Endothelial cell (in vitro differentiated cells): Measurements from ENCODE around the gene CACFD1. TPM values are rescaled to one million over a fixed set of nuclear protein-coding genes. Genes with fewer than 3 reads are reported as not detected.

Experiments
- DNase-seq: peaks from one replicate; pipeline ENCODE4 v3.0.0; 2021; ENCODE audit warnings: low spot score
- H3K27ac Mint-ChIP-seq: one replicate; pipeline ENCODE4 v1.8.0; 2021; ENCODE audit warnings: mixed read lengths, inconsistent platforms; ENCODE audit not compliant: unreplicated experiment
- H3K27me3 Mint-ChIP-seq: one replicate; pipeline ENCODE4 v1.8.0; 2021; ENCODE audit warnings: mild to moderate bottlenecking, moderate library complexity, mixed read lengths, inconsistent platforms; ENCODE audit not compliant: unreplicated experiment
- H3K36me3 Mint-ChIP-seq: one replicate; pipeline ENCODE4 v1.8.0; 2021; ENCODE audit warnings: mild to moderate bottlenecking, low read depth, mixed read lengths, inconsistent platforms; ENCODE audit not compliant: unreplicated experiment
- H3K4me1 Mint-ChIP-seq: one replicate; pipeline ENCODE4 v1.8.0; 2021; ENCODE audit warnings: mild to moderate bottlenecking, mixed read lengths, inconsistent platforms; ENCODE audit not compliant: unreplicated experiment
- H3K4me3 Mint-ChIP-seq: one replicate; pipeline ENCODE4 v1.8.0; 2021; ENCODE audit warnings: mild to moderate bottlenecking, mixed read lengths, inconsistent platforms; ENCODE audit not compliant: unreplicated experiment
- H3K9me3 Mint-ChIP-seq: one replicate; pipeline ENCODE4 v1.8.0; 2021; ENCODE audit warnings: mixed read lengths, inconsistent platforms; ENCODE audit not compliant: unreplicated experiment
- CTCF ChIP-seq: fragments of 200-600 bp; sonication (generic); IDR thresholded peaks from one replicate; pipeline ENCODE4 v1.5.0; 2021; ENCODE audit warnings: antibody characterized with exemption; ENCODE audit not compliant: unreplicated experiment
- total RNA-seq: library from RNA; stranded (reverse); fragmentation: NEBNext Ultra II Directional; extraction: Animal tissue kit (Norgen Biotek cat#: 25700); gene quantifications from one replicate; pipeline ENCODE4 v1.2.1, GENCODE V29; 2021; ENCODE audit not compliant: unreplicated experiment

CACFD1 gene
- total RNA-seq, 1 donor from 2014 or later = 34.3 TPM

- peaks cover 4% of the 10 kb centered on the region for H3K36me3 Mint-ChIP-seq
- DNase-seq = no peak
- H3K4me1 Mint-ChIP-seq = peaks cover 7% of the 10 kb centered on the region
- H3K9me3 Mint-ChIP-seq = no peaks in the 10 kb centered on the region
- TF ChIP-seq CTCF = no peak
- H3K27me3 Mint-ChIP-seq = peaks cover 8% of the 10 kb centered on the region
- no peak overlapping the region for H3K27ac Mint-ChIP-seq
- no peak overlapping the region for H3K4me3 Mint-ChIP-seq
Observed at GRCh38 chr9:133493845-133494540, 34.2 kb downstream of the CACFD1 start.

- H3K27ac Mint-ChIP-seq = no peak overlapping the region
- no peak for TF ChIP-seq CTCF
- no peaks in the 10 kb centered on the region for H3K36me3 Mint-ChIP-seq
- H3K4me3 Mint-ChIP-seq = no peak overlapping the region
- no peak for DNase-seq
- no peaks in the 10 kb centered on the region for H3K9me3 Mint-ChIP-seq
- peaks cover 8% of the 10 kb centered on the region for H3K27me3 Mint-ChIP-seq
- H3K4me1 Mint-ChIP-seq = peaks cover 4% of the 10 kb centered on the region
Observed at GRCh38 chr9:133494636-133495326, 35.0 kb downstream of the CACFD1 start.

GRCh38 chr9:133495327-133496293 is 35.8 kb downstream of the CACFD1 start:
- H3K27ac Mint-ChIP-seq = no peak overlapping the region
- TF ChIP-seq CTCF = no peak
- H3K4me3 Mint-ChIP-seq = no peak overlapping the region
- peaks cover 4% of the 10 kb centered on the region for H3K4me1 Mint-ChIP-seq
- no peaks in the 10 kb centered on the region for H3K36me3 Mint-ChIP-seq
- DNase-seq = no peak
- H3K9me3 Mint-ChIP-seq = no peaks in the 10 kb centered on the region
- peaks cover 8% of the 10 kb centered on the region for H3K27me3 Mint-ChIP-seq

- Mint-ChIP-seq H3K9me3 (no peaks in the 10 kb centered on the region), H3K27me3 (peaks cover 11% of the 10 kb centered on the region), H3K4me1 (peaks cover 4% of the 10 kb centered on the region), H3K27ac (no peak overlapping the region), H3K36me3 (no peaks in the 10 kb centered on the region), H3K4me3 (no peak overlapping the region)
- DNase-seq = no peak
- no peak for TF ChIP-seq CTCF
Observed at GRCh38 chr9:133496861-133497842, 37.4 kb downstream of the CACFD1 start.
